Measurements from ENCODE around the gene PTPRH. TPM values are rescaled to one million over a fixed set of nuclear protein-coding genes. Genes with fewer than 3 reads are reported as not detected.
A peak's percentile ranks its signal among the peaks of the same experiment; 100 is the strongest.

The PTPRH gene
- total and polyA plus RNA-seq, 9 of the 15 experiments (the other 6 are each of a cell fraction or from before 2014, with no cell fraction given), result 0.87 to 34.3 (median 22.7) TPM

GRCh38 chr19:55178781-55179599 lies 30.3 kb downstream of the PTPRH start (continued):
- peak; percentile 68; the same call in 1 of the 2 replicates for TF ChIP-seq TFAP4 (CRISPR knock-in tag; IDR thresholded peaks at IDR 0.05; ENCODE audit: borderline replicate concordance)
- no peak for TF ChIP-seq BRD9 (IDR thresholded peaks at IDR 0.05; ENCODE audit: low read depth, partially characterized antibody)
- no peak for TF ChIP-seq PATZ1 (CRISPR knock-in tag; IDR thresholded peaks at IDR 0.05; ENCODE audit: borderline replicate concordance)
- TF ChIP-seq XRCC5 (IDR thresholded peaks at IDR 0.05; ENCODE audit: low read depth, low read length), result peak; percentile 70
- peak; percentile 94 to 96 for TF ChIP-seq SIX5 (IDR thresholded peaks at IDR 0.05; ENCODE audit: borderline replicate concordance in 1 of 2, insufficient read depth in 1 of 2, low read depth in 1 of 2, low read length in 2 of 2)
- peak in 1 of 2 experiments; percentile 100 for TF ChIP-seq AFF1 (IDR thresholded peaks at IDR 0.05; ENCODE audit: low read depth in 1 of 2, partially characterized antibody in 2 of 2)
- TF ChIP-seq NR2C2 (CRISPR knock-in tag; IDR thresholded peaks at IDR 0.05), result peak; percentile 6; the same call in 1 of the 2 replicates
- peak; percentile 35; the same call in 1 of the 2 replicates for TF ChIP-seq NR2C2 (tag; IDR thresholded peaks at IDR 0.05)
- TF ChIP-seq POLR2AphosphoS5 (IDR thresholded peaks at IDR 0.05; ENCODE audit: control insufficient read depth, insufficient read depth, low read depth, low read length), result no peak
- TF ChIP-seq AFF4 (CRISPR knock-in tag; IDR thresholded peaks at IDR 0.05), result no peak

Data from K562 (cell line).